ENCODE results near the gene DCUN1D5.
A peak's percentile ranks its signal among the peaks of the same experiment; 100 is the strongest.

DCUN1D5 gene

GRCh38 chr11:103091801-103092524 is at the start of gene DCUN1D5:
DCUN1D5 (minus strand) TSS chr11:103092160; CDS start chr11:103091872, 288 bp downstream.
- peak; percentile 91 to 94 (median 94) for DNase-seq (ENCODE audit: low read depth in 2 of 3, low spot score in 1 of 3)

- no peak for DNase-seq (ENCODE audit: low read depth in 2 of 3, low spot score in 1 of 3)
Observed at GRCh38 chr11:103125462-103125861, 33.5 kb upstream of the DCUN1D5 start.

- DNase-seq (ENCODE audit: low read depth in 2 of 3, low spot score in 1 of 3): no peak
Observed at GRCh38 chr11:103114836-103115235, 22.9 kb upstream of the DCUN1D5 start.

GRCh38 chr11:103112364-103112763 is 20.4 kb upstream of the DCUN1D5 start:
- DNase-seq (ENCODE audit: low read depth in 2 of 3, low spot score in 1 of 3): no peak

- no peak for DNase-seq (ENCODE audit: low read depth in 2 of 3, low spot score in 1 of 3)
Observed at GRCh38 chr11:103111400-103111799, 19.4 kb upstream of the DCUN1D5 start.

- no peak for DNase-seq (ENCODE audit: low read depth in 2 of 3, low spot score in 1 of 3)
Observed at GRCh38 chr11:103110391-103110790, 18.4 kb upstream of the DCUN1D5 start.

- DNase-seq (ENCODE audit: low read depth in 2 of 3, low spot score in 1 of 3): no peak
Observed at GRCh38 chr11:103109818-103110388, 17.9 kb upstream of the DCUN1D5 start.

GRCh38 chr11:103108933-103109817 is 17.2 kb upstream of the DCUN1D5 start, which contains the start of gene DYNC2H1:
DYNC2H1 (plus strand) TSS chr11:103109426; CDS start chr11:103109575, 149 bp downstream.
- peak; percentile 62 to 83 (median 77) for DNase-seq (ENCODE audit: low read depth in 2 of 3, low spot score in 1 of 3)

- DNase-seq (ENCODE audit: low read depth in 2 of 3, low spot score in 1 of 3): no peak
Observed at GRCh38 chr11:103097279-103097678, 5.3 kb upstream of the DCUN1D5 start.

GRCh38 chr11:103091064-103091800 is 728 bp downstream of the DCUN1D5 start:
- DNase-seq (ENCODE audit: low read depth in 2 of 3, low spot score in 1 of 3): peak; percentile 29 to 30 (median 30)

- no peak for DNase-seq (ENCODE audit: low read depth in 2 of 3, low spot score in 1 of 3)
Observed at GRCh38 chr11:103086461-103086860, 5.5 kb downstream of the DCUN1D5 start.

- DNase-seq (ENCODE audit: low read depth in 2 of 3, low spot score in 1 of 3): no peak
Observed at GRCh38 chr11:103085758-103086365, 6.1 kb downstream of the DCUN1D5 start.

GRCh38 chr11:103079833-103080232 is 12.1 kb downstream of the DCUN1D5 start:
- no peak for DNase-seq (ENCODE audit: low read depth in 2 of 3, low spot score in 1 of 3)

- DNase-seq (ENCODE audit: low read depth in 2 of 3, low spot score in 1 of 3): no peak
Observed at GRCh38 chr11:103078710-103079109, 13.2 kb downstream of the DCUN1D5 start.

- DNase-seq (ENCODE audit: low read depth in 2 of 3, low spot score in 1 of 3): no peak
Observed at GRCh38 chr11:103077554-103077953, 14.4 kb downstream of the DCUN1D5 start.

- DNase-seq (ENCODE audit: low read depth in 2 of 3, low spot score in 1 of 3): no peak
Observed at GRCh38 chr11:103076361-103076760, 15.6 kb downstream of the DCUN1D5 start.

- no peak for DNase-seq (ENCODE audit: low read depth in 2 of 3, low spot score in 1 of 3)
Observed at GRCh38 chr11:103071008-103071407, 21.0 kb downstream of the DCUN1D5 start.

GRCh38 chr11:103070142-103070541 is 21.8 kb downstream of the DCUN1D5 start:
- DNase-seq (ENCODE audit: low read depth in 2 of 3, low spot score in 1 of 3): no peak

- no peak for DNase-seq (ENCODE audit: low read depth in 2 of 3, low spot score in 1 of 3)
Observed at GRCh38 chr11:103069367-103069766, 22.6 kb downstream of the DCUN1D5 start.

- DNase-seq (ENCODE audit: low read depth in 2 of 3, low spot score in 1 of 3): no peak
Observed at GRCh38 chr11:103067118-103067517, 24.8 kb downstream of the DCUN1D5 start.

- DNase-seq (ENCODE audit: low read depth in 2 of 3, low spot score in 1 of 3): no peak
Observed at GRCh38 chr11:103061656-103062055, 30.3 kb downstream of the DCUN1D5 start.

Measured in stimulated activated CD4-positive, alpha-beta T cell treated with anti-CD3 and anti-CD28 coated beads, Interleukin-12 subunit alpha, Interleukin-12 subunit beta, amount 100 ng/mL, for 48 hours (primary cell).